ENCODE data around the gene TMEM63C. TPM values are rescaled to one million over a fixed set of nuclear protein-coding genes. Genes with fewer than 3 reads are reported as not detected.

Gene TMEM63C
- total RNA-seq, 1 donor from 2014 or later: 3.4 TPM

Other genes starting within 250 kb of the TMEM63C start
- 40.0 TPM for gene IRF2BPL, start 153.1 kb upstream of the TMEM63C start, total RNA-seq (ENCODE audit: insufficient read depth, low replicate concordance)
- 17.6 TPM for gene CIPC, start 83.5 kb upstream of the TMEM63C start, total RNA-seq (ENCODE audit: insufficient read depth, low replicate concordance)
- 0.24 TPM for gene ZDHHC22, start 40.0 kb upstream of the TMEM63C start, total RNA-seq (ENCODE audit: insufficient read depth, low replicate concordance)
- not detected for gene NGB, start 89.4 kb downstream of the TMEM63C start, total RNA-seq (ENCODE audit: insufficient read depth, low replicate concordance)
- gene POMT2, start 139.1 kb downstream of the TMEM63C start, total RNA-seq (ENCODE audit: insufficient read depth, low replicate concordance): 16.1 TPM
- gene GSTZ1, start 139.2 kb downstream of the TMEM63C start, total RNA-seq (ENCODE audit: insufficient read depth, low replicate concordance): 20.5 TPM
- gene TMED8, start 195.3 kb downstream of the TMEM63C start, total RNA-seq (ENCODE audit: insufficient read depth, low replicate concordance): 7.9 TPM
- 3.6 TPM for gene SAMD15, start 195.6 kb downstream of the TMEM63C start, total RNA-seq (ENCODE audit: insufficient read depth, low replicate concordance)
- gene NOXRED1, start 241.7 kb downstream of the TMEM63C start, total RNA-seq (ENCODE audit: insufficient read depth, low replicate concordance): 0.48 TPM